Choroid plexus epithelial cell (primary cell): ENCODE data around the gene ALDH3B2.

Experiments
- DNase-seq: peaks from one replicate; pipeline ENCODE4 v3.0.0-alpha.2; 2010; ENCODE audit warnings: low read depth
- H3K4me3 ChIP-seq: 2 replicates; pipeline ENCODE4 v1.5.1; 2011; ENCODE audit warnings: low read depth, mild to moderate bottlenecking, control low read depth, low read length, moderate library complexity
- CTCF ChIP-seq: conservative IDR thresholded peaks from 2 replicates; pipeline ENCODE4 v1.5.1; 2011; ENCODE audit warnings: low read depth, mild to moderate bottlenecking, control low read depth, inconsistent platforms, low read length, moderate library complexity

Gene ALDH3B2

GRCh38 chr11:67636962-67637361 is 37.5 kb downstream of the ALDH3B2 start:
- DNase-seq: no peak
- TF ChIP-seq CTCF: no peak
- no peak overlapping the region for H3K4me3 ChIP-seq

DNA sequence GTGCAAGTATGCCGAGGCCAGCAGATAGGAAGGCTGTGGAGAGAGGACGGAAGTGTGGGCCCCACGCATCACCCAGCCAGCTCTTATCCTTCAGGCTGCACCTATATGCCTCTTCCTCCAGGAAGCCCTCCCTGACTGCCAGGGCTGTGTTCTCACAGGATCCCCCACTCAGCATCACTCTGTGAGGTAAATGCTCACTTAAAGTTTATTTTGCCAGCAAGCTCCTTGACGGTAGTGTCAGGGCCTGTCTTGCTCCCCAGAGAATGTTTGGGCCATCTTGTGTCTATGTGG is 39.2 kb downstream of the ALDH3B2 start:
- no peak overlapping the region for H3K4me3 ChIP-seq
- no peak for DNase-seq
- no peak for TF ChIP-seq CTCF

- no peak for DNase-seq
- TF ChIP-seq CTCF: no peak
- no peak overlapping the region for H3K4me3 ChIP-seq
Measured at GRCh38 chr11:67634366-67635230, 39.8 kb downstream of the ALDH3B2 start.

GRCh38 chr11:67633758-67634365 is 40.6 kb downstream of the ALDH3B2 start:
- no peak for DNase-seq
- H3K4me3 ChIP-seq: no peak overlapping the region
- TF ChIP-seq CTCF: no peak

GRCh38 chr11:67632982-67633755 is 41.3 kb downstream of the ALDH3B2 start:
- DNase-seq: no peak
- H3K4me3 ChIP-seq: no peak overlapping the region
- TF ChIP-seq CTCF: no peak

DNA sequence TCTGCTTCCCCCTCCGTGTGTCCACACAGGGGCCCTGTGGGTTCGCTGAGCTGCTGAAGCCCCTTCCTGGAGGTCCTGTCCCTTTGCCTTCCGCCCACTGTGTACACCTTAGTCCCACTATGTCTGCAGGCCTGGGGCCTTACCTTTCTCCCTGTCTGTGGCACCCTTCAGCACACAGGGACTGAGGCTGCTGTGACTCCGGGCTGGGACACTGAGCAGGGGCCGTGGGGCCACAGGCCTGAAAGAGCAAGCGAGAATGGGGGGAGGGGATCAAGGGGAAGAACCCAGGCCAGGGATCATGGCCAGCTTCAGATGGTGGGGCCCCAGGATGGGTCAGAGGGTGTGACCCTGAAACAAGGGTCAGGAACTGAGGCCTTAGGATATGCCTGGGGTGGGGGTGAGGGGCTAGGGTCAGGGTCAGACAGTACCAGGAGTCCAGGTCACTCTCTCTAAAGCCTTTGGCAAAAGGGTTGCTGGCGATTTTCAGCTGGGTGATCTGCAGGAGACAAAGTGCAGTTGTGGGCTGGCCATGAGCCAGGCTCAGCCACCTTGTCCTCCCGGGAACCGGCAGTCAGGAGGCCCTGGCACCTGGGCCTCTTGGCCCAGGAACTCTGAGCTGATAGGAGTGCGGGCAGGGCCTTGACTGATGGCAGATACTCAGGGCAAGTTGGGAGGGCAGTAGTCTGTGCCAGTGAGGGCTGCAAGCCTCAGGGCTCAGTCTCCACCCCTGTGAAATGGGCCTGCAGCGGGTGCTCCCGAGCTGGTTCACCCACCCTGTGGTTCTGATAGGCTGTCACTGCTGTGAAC is 42.0 kb downstream of the ALDH3B2 start:
- TF ChIP-seq CTCF: no peak
- no peak for DNase-seq
- H3K4me3 ChIP-seq: no peak overlapping the region
